Measurements from ENCODE around the gene FGFRL1. TPM values are rescaled to one million over a fixed set of nuclear protein-coding genes. Genes with fewer than 3 reads are reported as not detected.

The FGFRL1 gene
- total and polyA plus RNA-seq, 2 of the 13 experiments (the other 11 are each of a cell fraction or from before 2014, with no cell fraction given), result 19.1 to 30.6 TPM

DNA sequence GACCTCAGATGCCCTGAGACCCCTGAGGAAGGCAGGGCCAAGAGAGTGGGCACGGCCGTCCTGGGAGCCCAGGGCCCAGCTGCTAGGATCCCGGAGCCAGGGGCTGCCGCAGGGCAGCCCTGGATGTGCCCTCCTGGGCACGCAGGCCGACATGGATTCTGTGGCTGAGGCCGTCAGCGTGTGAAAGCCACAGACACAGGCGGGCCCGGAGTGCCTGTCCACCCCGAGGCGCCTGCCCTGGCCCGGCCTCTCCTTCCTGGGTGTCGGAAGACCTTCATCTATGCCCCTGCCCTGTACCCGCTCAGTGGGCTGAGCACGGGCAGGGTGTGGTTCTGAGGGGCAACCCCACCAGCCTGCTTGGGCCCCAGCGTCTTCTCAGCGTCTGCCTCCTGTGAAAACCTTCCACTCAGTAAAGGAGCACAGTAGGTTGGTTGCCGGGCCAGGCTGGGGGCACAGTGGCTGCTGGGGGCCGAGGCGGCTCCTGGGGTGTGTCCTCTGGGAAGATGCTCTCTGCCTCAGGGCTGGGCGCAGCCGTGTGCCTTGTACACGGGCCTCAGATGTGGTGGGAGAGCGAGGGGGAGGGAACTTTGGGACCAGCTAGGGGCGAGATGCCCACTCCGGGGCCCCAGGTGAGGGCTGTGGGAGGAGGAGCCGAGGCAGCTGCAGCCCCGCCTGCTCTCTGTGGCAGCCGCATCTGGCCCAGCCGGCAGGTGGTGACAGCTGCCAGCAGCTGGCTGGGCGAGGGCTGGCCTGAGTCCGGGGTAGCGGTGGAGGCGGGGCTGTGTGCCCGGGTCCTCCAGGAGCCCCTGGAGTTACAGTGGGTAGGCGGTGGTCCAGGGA, 20.8 kb downstream of the FGFRL1 start:
- no peaks in the 10 kb centered on the region for H3K79me2 ChIP-seq (ENCODE audit: insufficient read depth, low read length)
- H2AFZ ChIP-seq (ENCODE audit: low read length), result no peak overlapping the region
- H3K9me3 ChIP-seq (ENCODE audit: low read length), result no peaks in the 10 kb centered on the region
- no peak for TF ChIP-seq ZNF720 (CRISPR knock-in tag; IDR thresholded peaks at IDR 0.05)
- peak; percentile 51; the same call in 1 of the 2 replicates for TF ChIP-seq HNRNPL (IDR thresholded peaks at IDR 0.05; ENCODE audit: low read depth, low read length)
- TF ChIP-seq RAD21 (CRISPR knock-in tag; IDR thresholded peaks at IDR 0.05), result peak; percentile 40; the same call in 1 of the 2 replicates
- TF ChIP-seq ZNF768 (CRISPR knock-in tag; IDR thresholded peaks at IDR 0.05), result 0 out of 2 replicates have a peak, but pooled peaks have one; percentile 8
- no peak for TF ChIP-seq MED13 (CRISPR knock-in tag; IDR thresholded peaks at IDR 0.05)
- peak; percentile 39 for TF ChIP-seq CTCF (CRISPR knock-in tag; IDR thresholded peaks at IDR 0.05)
- no peak for TF ChIP-seq ZNF562 (CRISPR knock-in tag; IDR thresholded peaks at IDR 0.05; ENCODE audit: borderline replicate concordance)
- no peak for TF ChIP-seq FOXK2 (IDR thresholded peaks at IDR 0.05)
- TF ChIP-seq STAG1 (CRISPR knock-in tag; IDR thresholded peaks at IDR 0.05), result peak; percentile 29; the same call in 1 of the 2 replicates
- no peak for TF ChIP-seq ZNF207 (IDR thresholded peaks at IDR 0.05; ENCODE audit: borderline replicate concordance)
- peaks cover 37 to 86% of the 10 kb centered on the region in 2 experiments for H3K27me3 ChIP-seq (ENCODE audit: control insufficient read depth in 1 of 2, insufficient read depth in 2 of 2, low read length in 2 of 2)
- H3K4me1 ChIP-seq (ENCODE audit: insufficient read depth, low read length), result peaks cover 72% of the 10 kb centered on the region
- no peak overlapping the region for H3K27ac ChIP-seq (ENCODE audit: extremely low read length, insufficient read depth, low read length)
- no TSS peak for BruUV-seq (replicated peaks)
- H4K20me1 ChIP-seq (ENCODE audit: insufficient read depth, low read length), result peaks cover 3% of the 10 kb centered on the region; the same call in 1 of the 2 replicates
- H3K36me3 ChIP-seq (replicated peaks in 1 of 2; ENCODE audit: control insufficient read depth in 1 of 2, insufficient read depth in 2 of 2, low read length in 2 of 2), result no peaks in the 10 kb centered on the region
- intact Hi-C loops (cut with micrococcal nuclease; ENCODE audit: unreplicated experiment), result no loop called here
- H3K4me3 ChIP-seq (replicated peaks in 1 of 3; ENCODE audit: insufficient read depth in 1 of 3, low read depth in 2 of 3, low read length in 3 of 3), result no peak overlapping the region
- POLR2A ChIA-PET, result no interaction called here
- peak; percentile 5; the same call in 1 of the 3 replicates for ATAC-seq
- FAIRE-seq, result no peak
- CTCF ChIA-PET (ENCODE audit: low intra/inter-chr PET ratio, low total read pairs), result no interaction called here
- in situ Hi-C loops (cut with HindIII; ENCODE audit: extremely low pct_ligation_motif_present, low pct_unique_long_range_greater_than_20kb), result no loop called here
- no peak for DNase-seq (ENCODE audit: low spot score)
- no peak overlapping the region for H3K4me2 ChIP-seq (ENCODE audit: low read depth, low read length)
- no peak overlapping the region for H3K9ac ChIP-seq (ENCODE audit: insufficient read depth, low read depth, low read length)
- 73% methylated on average over 2 of the region's 37 CpGs for WGBS (ENCODE audit: low lambda C conversion rate)

Measured in HepG2 (cell line).